ENCODE measurements around the gene PMEPA1. TPM values are rescaled to one million over a fixed set of nuclear protein-coding genes. Genes with fewer than 3 reads are reported as not detected.

The PMEPA1 gene
- polyA plus RNA-seq, 1 experiment = 4.3 TPM

- ChIA-PET POLR2A (no interaction called here), CTCF (interaction anchor here (1.5 kb wide), 1 partner anchor 84 kb away, joined by 5 read pairs; no protein-coding TSS in a partner anchor)
- no peaks in the 10 kb centered on the region for H3K9me3 ChIP-seq (ENCODE audit: control insufficient read depth, insufficient read depth, low read length)
- H3K4me3 ChIP-seq (ENCODE audit: low read depth, low read length) = no peak overlapping the region
- no peak overlapping the region for H3K27ac ChIP-seq (ENCODE audit: low read depth, low read length)
- DNase-seq (ENCODE audit: low read depth, low spot score) = no peak
- H3K27me3 ChIP-seq (ENCODE audit: control insufficient read depth, insufficient read depth, low read length) = peaks cover 10% of the 10 kb centered on the region
- TF ChIP-seq, protein P1, sequence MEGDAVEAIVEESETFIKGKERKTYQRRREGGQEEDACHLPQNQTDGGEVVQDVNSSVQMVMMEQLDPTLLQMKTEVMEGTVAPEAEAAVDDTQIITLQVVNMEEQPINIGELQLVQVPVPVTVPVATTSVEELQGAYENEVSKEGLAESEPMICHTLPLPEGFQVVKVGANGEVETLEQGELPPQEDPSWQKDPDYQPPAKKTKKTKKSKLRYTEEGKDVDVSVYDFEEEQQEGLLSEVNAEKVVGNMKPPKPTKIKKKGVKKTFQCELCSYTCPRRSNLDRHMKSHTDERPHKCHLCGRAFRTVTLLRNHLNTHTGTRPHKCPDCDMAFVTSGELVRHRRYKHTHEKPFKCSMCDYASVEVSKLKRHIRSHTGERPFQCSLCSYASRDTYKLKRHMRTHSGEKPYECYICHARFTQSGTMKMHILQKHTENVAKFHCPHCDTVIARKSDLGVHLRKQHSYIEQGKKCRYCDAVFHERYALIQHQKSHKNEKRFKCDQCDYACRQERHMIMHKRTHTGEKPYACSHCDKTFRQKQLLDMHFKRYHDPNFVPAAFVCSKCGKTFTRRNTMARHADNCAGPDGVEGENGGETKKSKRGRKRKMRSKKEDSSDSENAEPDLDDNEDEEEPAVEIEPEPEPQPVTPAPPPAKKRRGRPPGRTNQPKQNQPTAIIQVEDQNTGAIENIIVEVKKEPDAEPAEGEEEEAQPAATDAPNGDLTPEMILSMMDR (IDR thresholded peaks at IDR 0.05; ENCODE audit: low read depth, low read length) = no peak
Observed at GRCh38 chr20:57738053-57738452, 28.2 kb upstream of the PMEPA1 start.

DNA sequence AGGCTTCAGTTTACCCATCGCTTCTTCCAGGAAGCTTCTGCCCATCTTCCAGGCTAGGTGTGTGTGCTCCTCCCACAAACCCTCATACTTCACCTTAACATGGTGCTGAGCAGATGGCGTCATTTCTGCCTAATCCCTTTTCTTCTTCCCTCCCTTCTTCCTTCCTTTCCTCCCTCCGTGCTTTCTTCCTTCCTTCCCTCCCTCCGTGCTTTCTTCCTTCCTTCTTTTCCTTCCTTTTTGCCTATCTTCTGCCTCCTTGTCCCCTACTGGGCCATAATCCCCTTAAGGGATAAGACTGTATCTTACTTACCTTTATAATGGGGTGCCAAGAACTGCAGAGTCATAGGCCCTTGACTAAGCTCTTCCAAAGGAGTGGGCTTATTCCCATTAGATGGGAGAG is 27.5 kb upstream of the PMEPA1 start:
- Histone ChIP-seq H3K9me3 (ENCODE audit: control insufficient read depth, insufficient read depth, low read length) (no peaks in the 10 kb centered on the region), H3K4me3 (ENCODE audit: low read depth, low read length) (no peak overlapping the region), H3K27me3 (ENCODE audit: control insufficient read depth, insufficient read depth, low read length) (peaks cover 10% of the 10 kb centered on the region), H3K27ac (ENCODE audit: low read depth, low read length) (no peak overlapping the region)
- TF ChIP-seq, protein P1 (IDR thresholded peaks at IDR 0.05; ENCODE audit: low read depth, low read length) = no peak
- ChIA-PET POLR2A (no interaction called here), CTCF (interaction anchor here (1.5 kb wide), 1 partner anchor 83 kb away, joined by 5 read pairs; no protein-coding TSS in a partner anchor)
- DNase-seq (ENCODE audit: low read depth, low spot score) = no peak

DNA sequence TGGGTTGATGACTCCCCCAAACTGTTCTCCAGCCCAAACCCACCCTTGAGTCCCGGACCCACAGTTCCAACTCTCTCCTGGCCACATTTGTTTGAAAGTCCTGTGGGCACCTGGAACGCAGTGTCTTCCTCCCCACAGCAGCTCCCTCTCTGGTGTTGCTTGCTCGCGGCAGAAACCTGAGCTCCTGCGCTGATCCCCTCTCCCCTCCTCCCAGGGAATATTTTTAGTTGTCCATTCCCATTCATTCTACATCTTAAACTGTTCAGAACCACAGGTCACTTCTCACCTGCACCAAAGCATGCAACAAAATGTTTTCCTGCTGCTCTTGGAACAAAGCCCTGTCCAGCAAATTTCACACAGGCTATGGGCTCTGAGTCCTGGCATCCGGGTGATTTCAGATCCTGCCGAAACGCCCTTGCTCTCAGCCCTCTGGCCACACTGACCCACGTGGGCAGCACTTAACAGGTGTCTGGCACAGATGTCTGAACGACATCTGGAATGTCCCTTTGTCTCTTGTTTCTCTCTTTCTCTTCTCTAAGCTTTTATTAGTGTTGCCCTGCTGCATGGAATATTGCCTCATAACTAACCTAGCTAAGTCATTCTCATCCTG is 27.0 kb upstream of the PMEPA1 start:
- Histone ChIP-seq H3K4me3 (ENCODE audit: low read depth, low read length) (no peak overlapping the region), H3K9me3 (ENCODE audit: control insufficient read depth, insufficient read depth, low read length) (no peaks in the 10 kb centered on the region), H3K27me3 (ENCODE audit: control insufficient read depth, insufficient read depth, low read length) (peaks cover 11% of the 10 kb centered on the region), H3K27ac (ENCODE audit: low read depth, low read length) (no peak overlapping the region)
- ChIA-PET POLR2A (no interaction called here), CTCF (no interaction called here)
- DNase-seq (ENCODE audit: low read depth, low spot score) = no peak
- TF ChIP-seq, protein P1 (IDR thresholded peaks at IDR 0.05; ENCODE audit: low read depth, low read length) = no peak

DNA sequence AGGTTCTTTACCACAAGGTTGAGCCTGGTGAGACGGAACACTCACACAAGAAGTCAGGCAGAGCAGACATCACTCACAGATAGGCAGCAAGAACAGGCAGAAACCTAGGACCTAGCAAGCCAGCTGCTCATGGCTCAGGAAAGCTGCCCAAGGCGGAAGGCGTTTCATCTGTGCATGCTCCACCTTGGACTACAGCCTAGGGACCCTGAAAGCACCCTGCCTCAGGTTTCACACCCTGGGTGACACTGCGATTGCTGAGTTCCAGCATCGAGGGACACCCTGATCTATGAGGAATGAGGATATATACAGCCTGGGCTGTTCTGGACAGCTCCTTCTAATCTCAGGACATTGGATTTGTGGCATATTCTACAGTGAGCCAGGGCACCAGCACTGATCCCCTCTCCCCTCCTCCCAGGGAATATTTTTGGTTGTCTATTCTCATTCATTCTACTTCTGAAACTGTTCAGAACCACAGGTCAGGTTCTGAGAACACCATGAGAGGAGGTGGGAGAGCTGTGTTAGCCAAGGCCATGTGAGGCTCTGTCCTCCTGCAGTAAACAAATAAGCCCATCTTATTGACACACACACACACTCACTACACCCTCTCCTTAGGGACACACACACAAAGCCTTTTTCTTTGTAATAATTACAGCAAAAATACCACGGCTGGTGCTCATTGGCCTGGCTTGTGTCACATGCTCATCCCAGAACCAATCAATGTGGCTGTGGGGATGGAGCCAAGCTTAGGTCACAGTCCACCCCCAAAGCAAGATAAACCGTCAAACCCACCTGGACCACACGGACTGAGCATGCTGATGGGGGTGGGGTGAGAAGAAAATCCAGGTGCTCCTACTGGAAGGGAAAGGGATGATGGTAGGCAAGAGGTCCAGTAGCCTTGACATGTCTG is 26.3 kb upstream of the PMEPA1 start:
- TF ChIP-seq, protein P1 (IDR thresholded peaks at IDR 0.05; ENCODE audit: low read depth, low read length) = no peak
- no peak overlapping the region for H3K27ac ChIP-seq (ENCODE audit: low read depth, low read length)
- H3K27me3 ChIP-seq (ENCODE audit: control insufficient read depth, insufficient read depth, low read length) = peaks cover 14% of the 10 kb centered on the region
- ChIA-PET CTCF (interaction anchor here (0.6 kb wide), 1 partner anchor 34 kb away, joined by 3 read pairs; no protein-coding TSS in a partner anchor), POLR2A (no interaction called here)
- H3K4me3 ChIP-seq (ENCODE audit: low read depth, low read length) = no peak overlapping the region
- no peaks in the 10 kb centered on the region for H3K9me3 ChIP-seq (ENCODE audit: control insufficient read depth, insufficient read depth, low read length)
- DNase-seq (ENCODE audit: low read depth, low spot score) = no peak

DNA sequence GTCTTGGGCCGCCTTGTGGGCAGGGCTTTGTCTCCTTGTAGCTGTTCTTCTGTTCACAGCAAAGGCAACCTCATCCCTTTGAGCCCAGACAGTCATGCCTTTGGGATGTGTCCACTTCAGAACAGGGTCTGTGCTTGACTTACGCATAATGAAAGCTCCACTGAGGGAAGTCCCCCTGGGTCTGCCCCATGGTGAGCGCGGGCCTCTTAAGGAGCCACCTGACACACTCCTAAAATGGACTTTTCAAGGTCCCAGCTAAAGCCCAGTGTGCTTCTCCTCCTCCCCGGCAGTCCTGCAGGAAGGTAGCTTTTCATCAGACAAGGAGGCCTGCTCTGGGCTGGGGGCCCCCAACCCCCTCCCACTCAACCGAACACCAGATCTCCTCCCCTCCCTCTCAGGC is 24.9 kb upstream of the PMEPA1 start:
- CTCF ChIA-PET = no interaction called here
- TF ChIP-seq, protein P1 (IDR thresholded peaks at IDR 0.05; ENCODE audit: low read depth, low read length) = no peak

More for the DNA sequence above, 24.9 kb upstream of the PMEPA1 start:
- POLR2A ChIA-PET = no interaction called here
- no peak overlapping the region for H3K4me3 ChIP-seq (ENCODE audit: low read depth, low read length)
- H3K27me3 ChIP-seq (ENCODE audit: control insufficient read depth, insufficient read depth, low read length) = peaks cover 23% of the 10 kb centered on the region
- H3K27ac ChIP-seq (ENCODE audit: low read depth, low read length) = no peak overlapping the region
- no peaks in the 10 kb centered on the region for H3K9me3 ChIP-seq (ENCODE audit: control insufficient read depth, insufficient read depth, low read length)
- DNase-seq (ENCODE audit: low read depth, low spot score) = no peak
